ENCODE data around the gene SPCS3.
"Not testable (repeated sequence)": the region's sequence is repeated elsewhere in the genome, so short reads cannot be mapped to it uniquely, and the experiment has no call there.

The SPCS3 gene

GRCh38 chr4:176323511-176324160 lies 3.9 kb downstream of the SPCS3 start:
- H3K4me3 ChIP-seq (ENCODE audit: low read depth, low read length): peak overlapping the region; percentile 97
- TF ChIP-seq POLR2A (IDR thresholded peaks at IDR 0.05; ENCODE audit: extremely low read depth, insufficient read length) (no peak), CTCF (IDR thresholded peaks at IDR 0.05; ENCODE audit: low read depth, low read length) (no peak), MAX (IDR thresholded peaks at IDR 0.05; ENCODE audit: low read depth, low read length) (no peak), MYC (IDR thresholded peaks at IDR 0.05; ENCODE audit: low read depth, low read length) (no peak)
- DNase-seq (ENCODE audit: low read depth): no peak

- not testable (repeated sequence) for H3K4me3 ChIP-seq (ENCODE audit: low read depth, low read length); DNase-seq (ENCODE audit: low read depth)
Measured at GRCh38 chr4:176324876-176325275, 5.1 kb downstream of the SPCS3 start.

- no peak overlapping the region for H3K4me3 ChIP-seq (ENCODE audit: low read depth, low read length)
- TF ChIP-seq MAX (IDR thresholded peaks at IDR 0.05; ENCODE audit: low read depth, low read length): no peak
- TF ChIP-seq CTCF (IDR thresholded peaks at IDR 0.05; ENCODE audit: low read depth, low read length): no peak
- TF ChIP-seq POLR2A (IDR thresholded peaks at IDR 0.05; ENCODE audit: extremely low read depth, insufficient read length): no peak
- TF ChIP-seq MYC (IDR thresholded peaks at IDR 0.05; ENCODE audit: low read depth, low read length): no peak
- DNase-seq (ENCODE audit: low read depth): no peak
Measured at GRCh38 chr4:176333076-176333475, 13.3 kb downstream of the SPCS3 start.

GRCh38 chr4:176334066-176334465 lies 14.3 kb downstream of the SPCS3 start:
- no peak for DNase-seq (ENCODE audit: low read depth)
- TF ChIP-seq MAX (IDR thresholded peaks at IDR 0.05; ENCODE audit: low read depth, low read length) (no peak), CTCF (IDR thresholded peaks at IDR 0.05; ENCODE audit: low read depth, low read length) (no peak), MYC (IDR thresholded peaks at IDR 0.05; ENCODE audit: low read depth, low read length) (no peak), POLR2A (IDR thresholded peaks at IDR 0.05; ENCODE audit: extremely low read depth, insufficient read length) (no peak)
- H3K4me3 ChIP-seq (ENCODE audit: low read depth, low read length): no peak overlapping the region

- no peak for DNase-seq (ENCODE audit: low read depth)
- H3K4me3 ChIP-seq (ENCODE audit: low read depth, low read length): no peak overlapping the region
- TF ChIP-seq MAX (IDR thresholded peaks at IDR 0.05; ENCODE audit: low read depth, low read length) (no peak), MYC (IDR thresholded peaks at IDR 0.05; ENCODE audit: low read depth, low read length) (no peak), CTCF (IDR thresholded peaks at IDR 0.05; ENCODE audit: low read depth, low read length) (no peak), POLR2A (IDR thresholded peaks at IDR 0.05; ENCODE audit: extremely low read depth, insufficient read length) (no peak)
Measured at GRCh38 chr4:176335421-176335820, 15.7 kb downstream of the SPCS3 start.

GRCh38 chr4:176339936-176340761 lies 20.4 kb downstream of the SPCS3 start:
- TF ChIP-seq CTCF (IDR thresholded peaks at IDR 0.05; ENCODE audit: low read depth, low read length) (no peak), MAX (IDR thresholded peaks at IDR 0.05; ENCODE audit: low read depth, low read length) (no peak), POLR2A (IDR thresholded peaks at IDR 0.05; ENCODE audit: extremely low read depth, insufficient read length) (no peak), MYC (IDR thresholded peaks at IDR 0.05; ENCODE audit: low read depth, low read length) (no peak)
- H3K4me3 ChIP-seq (ENCODE audit: low read depth, low read length): no peak overlapping the region
- DNase-seq (ENCODE audit: low read depth): no peak
